ENCODE data around the gene RPTOR.

RPTOR gene

GRCh38 chr17:80982426-80982974 lies 437.9 kb downstream of the RPTOR start:
- in situ Hi-C loops (cut with MboI; ENCODE audit: low pct_unique_long_range_greater_than_20kb, low sequenced_read_pairs, unreplicated experiment), result no loop called here
- TF ChIP-seq CTCF (IDR thresholded peaks at IDR 0.05; ENCODE audit: extremely low read depth, insufficient read depth, missing control alignments), result no peak
- no peak for DNase-seq (ENCODE audit: low spot score)

DNA sequence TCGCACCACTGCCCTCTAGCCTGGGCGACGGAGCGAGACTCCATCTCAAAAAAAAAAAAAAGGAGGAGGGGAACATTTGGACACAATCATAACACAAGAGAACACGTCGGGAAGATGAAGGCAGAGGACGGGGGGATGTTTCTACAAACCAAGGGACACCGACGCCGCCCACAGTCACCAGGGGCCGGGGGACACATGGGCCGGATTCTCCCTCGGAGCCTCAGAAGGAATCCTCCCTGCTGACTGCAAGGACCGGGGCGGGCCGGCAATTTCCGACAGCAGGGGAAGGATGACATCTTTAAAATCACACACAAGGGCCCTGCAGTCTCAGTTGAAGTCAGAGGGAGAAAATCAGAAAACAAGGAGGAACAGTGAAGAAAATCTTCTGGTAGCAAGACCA lies 438.9 kb downstream of the RPTOR start:
- in situ Hi-C loops (cut with MboI; ENCODE audit: low pct_unique_long_range_greater_than_20kb, low sequenced_read_pairs, unreplicated experiment), result no loop called here
- TF ChIP-seq CTCF (IDR thresholded peaks at IDR 0.05; ENCODE audit: extremely low read depth, insufficient read depth, missing control alignments), result no peak
- DNase-seq (ENCODE audit: low spot score), result no peak

- no peak for TF ChIP-seq CTCF (IDR thresholded peaks at IDR 0.05; ENCODE audit: extremely low read depth, insufficient read depth, missing control alignments)
- no peak for DNase-seq (ENCODE audit: low spot score)
- in situ Hi-C loops (cut with MboI; ENCODE audit: low pct_unique_long_range_greater_than_20kb, low sequenced_read_pairs, unreplicated experiment), result no loop called here
These were observed 440.1 kb downstream of the RPTOR start for GRCh38 chr17:80984749-80985148.

- TF ChIP-seq CTCF (IDR thresholded peaks at IDR 0.05; ENCODE audit: extremely low read depth, insufficient read depth, missing control alignments), result no peak
- in situ Hi-C loops (cut with MboI; ENCODE audit: low pct_unique_long_range_greater_than_20kb, low sequenced_read_pairs, unreplicated experiment), result no loop called here
- DNase-seq (ENCODE audit: low spot score), result no peak
These were observed 441.4 kb downstream of the RPTOR start for GRCh38 chr17:80986046-80986445.

DNA sequence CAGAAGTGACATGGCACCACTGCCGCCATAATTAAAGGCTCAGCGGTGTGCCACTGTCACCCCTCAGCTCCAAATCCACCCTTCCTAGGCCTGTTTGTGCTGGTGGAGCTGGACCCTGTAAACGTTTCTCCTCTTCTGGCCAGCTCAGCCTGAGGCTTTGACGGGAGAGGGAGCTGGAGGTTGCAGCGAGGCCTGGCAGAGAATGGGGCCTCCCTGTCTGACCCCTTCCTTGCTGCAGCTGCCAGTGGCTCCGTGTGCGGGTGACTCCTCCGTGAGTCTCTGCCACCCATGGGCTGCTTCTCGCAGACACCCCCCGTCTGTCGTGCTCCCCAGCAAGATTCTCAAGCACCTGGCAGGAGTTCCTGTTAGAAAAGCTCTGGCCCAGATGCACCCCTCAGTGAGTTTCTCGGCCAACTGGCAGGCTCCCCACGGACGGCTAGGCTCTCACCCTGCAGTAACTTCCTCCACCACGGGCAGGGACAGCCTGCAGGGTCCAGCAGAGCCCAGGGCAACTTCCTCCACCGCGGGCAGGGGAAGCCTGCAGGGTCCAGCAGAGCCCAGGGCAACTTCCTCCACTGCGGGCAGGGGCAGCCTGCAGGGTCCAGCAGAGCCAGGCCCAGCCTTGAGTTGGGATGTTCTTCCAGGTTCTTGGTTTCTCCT lies 442.3 kb downstream of the RPTOR start:
- TF ChIP-seq CTCF (IDR thresholded peaks at IDR 0.05; ENCODE audit: extremely low read depth, insufficient read depth, missing control alignments), result no peak
- DNase-seq (ENCODE audit: low spot score), result no peak
- in situ Hi-C loops (cut with MboI; ENCODE audit: low pct_unique_long_range_greater_than_20kb, low sequenced_read_pairs, unreplicated experiment), result no loop called here

DNA sequence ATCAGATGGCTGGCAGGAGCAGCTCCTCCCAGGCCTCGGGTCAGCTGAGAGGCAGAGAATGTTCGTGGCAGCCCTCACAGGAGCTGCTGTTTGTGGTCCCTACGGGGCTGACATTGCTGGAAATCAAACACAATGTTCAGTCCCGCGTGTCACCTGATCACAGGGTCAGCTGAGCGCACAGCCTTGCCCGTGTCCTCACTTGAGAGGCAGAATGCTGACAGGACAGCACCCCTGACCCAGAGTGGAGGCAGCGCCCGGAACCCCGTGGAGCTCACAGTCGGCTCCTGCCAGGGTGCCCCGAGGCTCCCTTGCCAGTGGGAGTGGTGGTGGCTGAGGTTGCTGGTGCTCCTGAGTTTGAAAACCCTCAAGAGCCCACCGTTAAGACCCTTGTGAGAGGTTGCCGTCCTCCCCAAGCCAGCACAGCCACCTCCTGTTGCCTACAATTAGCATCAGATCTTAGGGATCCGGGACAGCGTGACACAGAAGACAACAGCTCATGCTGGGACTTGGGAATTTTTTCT lies 443.4 kb downstream of the RPTOR start:
- no peak for TF ChIP-seq CTCF (IDR thresholded peaks at IDR 0.05; ENCODE audit: extremely low read depth, insufficient read depth, missing control alignments)
- DNase-seq (ENCODE audit: low spot score), result no peak
- in situ Hi-C loops (cut with MboI; ENCODE audit: low pct_unique_long_range_greater_than_20kb, low sequenced_read_pairs, unreplicated experiment), result no loop called here

All from GM13977 (cell line).